Stimulated activated CD8-positive, alpha-beta memory T cell treated with anti-CD3 and anti-CD28 coated beads, Interleukin-7, amount 100 ng/mL, for 24 hours (primary cell): Measurements from ENCODE around the gene TIAM1.

Experiments
- DNase-seq: peaks from one replicate; pipeline ENCODE4 v3.0.0-alpha.2; 2020; ENCODE audit warnings: low read depth

The TIAM1 gene

DNA sequence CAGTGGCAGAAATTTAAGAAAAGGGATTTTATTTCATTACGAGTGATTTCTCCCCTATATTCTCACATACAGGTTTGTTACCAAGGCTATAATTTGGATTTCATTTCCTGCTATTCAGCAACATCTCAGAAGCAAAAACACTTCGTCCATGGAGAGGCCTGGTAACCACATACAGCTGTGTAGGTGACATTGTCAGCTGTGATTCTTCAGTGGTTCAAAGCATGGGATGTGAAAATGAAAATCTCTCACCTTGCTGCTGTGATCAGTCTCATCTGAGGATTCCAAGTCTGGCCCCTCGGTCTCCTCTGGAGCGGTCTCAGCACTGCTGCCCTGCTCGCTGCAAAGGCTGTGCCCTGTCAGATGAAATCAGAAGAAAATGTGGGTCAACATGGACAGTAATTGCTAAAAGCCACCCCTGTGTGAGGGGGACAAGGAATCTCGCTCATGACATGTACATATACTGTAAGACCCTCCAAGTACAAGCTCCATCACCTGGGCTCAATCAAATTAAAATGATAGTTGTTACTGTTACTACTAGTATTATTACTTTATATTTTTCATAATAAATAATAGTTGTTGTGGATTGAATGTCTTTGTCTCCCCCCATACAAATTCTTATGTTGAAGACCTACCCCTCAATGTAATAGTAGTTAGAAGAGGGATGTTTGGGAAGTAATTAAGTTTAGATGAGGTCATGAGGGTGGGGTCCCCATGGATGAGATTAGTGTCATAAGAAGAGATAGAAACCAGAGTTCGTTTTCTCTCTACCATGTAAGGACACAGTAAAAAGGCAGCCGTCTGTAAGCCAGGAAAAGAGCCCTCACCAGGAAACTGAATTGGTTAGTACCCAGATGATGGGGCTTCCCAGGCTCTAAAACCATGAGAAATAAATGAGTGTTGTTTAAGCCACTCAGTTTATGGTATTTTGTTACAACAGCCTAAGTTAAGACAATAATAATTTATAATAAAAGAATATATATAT is 179.1 kb downstream of the TIAM1 start:
- no peak for DNase-seq

DNA sequence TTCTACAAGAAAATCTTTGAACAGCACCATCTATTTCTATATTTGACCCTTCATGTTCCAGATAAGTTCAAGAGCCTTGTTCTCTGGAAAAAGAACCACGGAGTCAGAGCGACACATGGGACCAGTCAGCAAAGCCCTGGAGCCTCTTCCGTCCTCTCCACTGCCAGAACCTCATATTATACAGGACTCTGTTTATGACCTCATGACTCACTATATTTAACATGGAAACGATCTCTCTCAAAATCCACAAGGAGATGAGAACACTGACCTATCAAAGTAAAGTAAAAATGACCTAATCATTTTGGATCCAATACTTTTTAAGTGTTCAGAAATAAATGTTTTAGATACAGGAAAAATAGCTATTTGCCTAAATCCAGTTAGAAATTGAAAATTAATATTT is 181.2 kb downstream of the TIAM1 start:
- DNase-seq, result no peak

DNA sequence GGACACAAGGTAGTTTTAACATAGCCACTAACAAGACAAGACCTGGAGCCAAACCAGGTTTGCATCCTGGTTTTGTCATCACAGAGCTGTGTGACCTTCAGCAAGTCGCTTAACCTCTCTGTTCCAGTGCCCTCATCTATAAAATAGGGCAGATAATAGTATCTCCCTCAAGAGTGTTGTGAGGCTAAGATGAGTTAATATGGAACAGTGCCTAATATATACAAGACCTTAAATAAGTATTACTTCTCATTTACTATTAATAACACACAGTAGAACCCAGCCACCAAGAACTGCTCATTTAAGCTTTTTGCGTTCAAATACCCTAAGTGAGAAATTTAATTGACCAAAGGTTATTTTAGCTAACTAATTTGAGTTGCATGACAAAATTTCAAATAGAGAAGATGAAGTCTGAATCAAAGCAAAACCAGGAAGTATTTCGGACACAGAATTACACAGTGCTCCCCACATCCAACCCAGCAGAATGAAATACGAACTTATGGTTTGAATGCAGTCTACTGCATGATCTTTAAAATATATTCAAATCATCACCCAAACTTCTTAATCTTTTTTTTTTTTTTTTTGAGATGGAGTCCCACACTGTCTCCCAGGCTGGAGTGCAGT is 181.9 kb downstream of the TIAM1 start:
- DNase-seq, result no peak

DNA sequence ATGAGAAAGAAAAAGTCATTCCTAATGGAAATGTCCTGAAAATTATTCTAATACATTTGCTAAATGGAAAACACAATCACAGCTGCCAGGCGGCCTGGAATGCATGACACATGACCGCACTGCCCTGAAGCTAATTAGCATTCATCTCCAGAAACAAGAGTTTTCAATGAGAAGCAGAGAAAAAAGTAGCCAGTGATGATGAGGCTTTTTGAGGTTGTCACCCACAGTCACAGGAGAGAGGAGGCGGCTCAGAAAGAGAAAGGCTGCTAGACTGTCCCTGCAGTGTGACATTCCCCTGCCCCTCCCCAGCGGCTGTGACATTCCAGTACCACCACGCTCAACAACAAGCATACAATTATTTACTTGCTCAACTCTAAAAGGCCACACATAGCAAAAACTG is 182.9 kb downstream of the TIAM1 start:
- no peak for DNase-seq

DNA sequence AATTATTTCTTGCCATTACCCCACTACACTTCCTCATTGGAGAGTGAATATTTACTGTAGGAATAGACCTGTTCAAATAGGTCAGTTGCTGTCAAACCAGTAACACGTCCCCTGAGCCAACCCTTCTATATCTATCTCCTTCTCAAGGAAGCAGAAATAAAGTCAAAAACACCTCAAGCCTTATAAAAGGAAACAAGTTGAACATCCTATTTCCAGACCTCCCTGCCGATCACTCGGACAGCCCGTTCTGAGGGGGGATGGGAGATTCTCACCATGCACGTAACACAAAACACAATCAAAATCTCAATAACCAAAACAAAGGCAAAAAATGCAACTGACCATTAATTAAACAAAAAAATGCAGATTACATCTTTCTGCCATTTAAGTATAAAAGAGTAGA is 184.3 kb downstream of the TIAM1 start:
- DNase-seq, result no peak

DNA sequence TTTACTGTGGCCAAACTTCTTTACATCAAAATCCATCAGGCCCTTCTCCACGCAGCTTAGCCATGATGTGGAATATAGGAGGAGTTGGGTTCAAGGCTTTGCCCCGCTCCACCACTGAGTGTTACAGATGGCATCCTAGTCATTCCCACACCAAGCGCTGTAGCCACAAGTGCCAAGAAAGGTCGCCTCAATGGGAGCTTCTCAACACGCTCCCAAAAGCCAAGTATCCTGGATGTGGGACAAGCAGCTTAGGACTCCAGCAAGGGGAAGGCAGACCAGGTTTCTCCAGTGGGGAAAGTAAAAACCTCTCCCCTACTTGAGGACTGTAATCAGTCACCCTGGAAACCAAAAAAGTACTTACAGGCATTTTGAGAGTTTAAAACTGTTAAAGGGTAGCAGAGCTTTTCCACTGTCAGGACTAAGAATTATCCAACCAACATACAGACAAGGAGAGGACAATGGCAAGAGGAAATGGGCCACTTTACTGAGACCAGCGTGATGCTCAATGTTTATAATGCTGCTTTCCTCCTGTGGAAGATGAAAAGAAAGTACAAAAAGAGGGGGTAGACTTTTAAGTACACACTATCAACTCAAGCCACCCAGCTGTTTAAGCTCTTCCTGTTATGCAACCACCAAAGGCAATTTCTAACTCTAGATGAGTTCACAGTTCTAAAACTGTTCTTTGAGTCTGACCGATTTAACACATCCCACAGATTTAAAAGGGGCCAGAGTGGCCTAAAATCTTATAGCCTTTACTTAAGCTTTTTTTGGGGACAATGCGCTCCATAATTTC is 185.1 kb downstream of the TIAM1 start:
- no peak for DNase-seq

DNA sequence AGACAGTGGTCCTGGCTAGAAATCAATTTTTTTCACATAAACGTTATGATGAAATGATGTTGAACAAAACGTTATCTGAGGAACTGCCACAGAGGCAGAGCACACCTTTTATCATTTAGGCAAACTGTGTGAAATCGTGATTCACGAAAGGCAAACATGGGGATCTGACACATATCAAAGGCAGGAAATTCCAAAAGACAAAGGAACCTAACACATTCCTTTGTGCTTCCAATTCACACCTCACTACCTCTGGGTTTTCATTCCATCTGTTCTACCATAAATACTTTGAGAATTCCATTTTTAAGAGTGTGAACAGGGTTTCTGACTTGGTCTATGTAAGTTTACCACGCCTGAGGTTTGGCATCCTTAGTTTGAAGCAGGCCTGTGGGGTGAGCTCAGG is 186.3 kb downstream of the TIAM1 start:
- DNase-seq, result no peak

DNA sequence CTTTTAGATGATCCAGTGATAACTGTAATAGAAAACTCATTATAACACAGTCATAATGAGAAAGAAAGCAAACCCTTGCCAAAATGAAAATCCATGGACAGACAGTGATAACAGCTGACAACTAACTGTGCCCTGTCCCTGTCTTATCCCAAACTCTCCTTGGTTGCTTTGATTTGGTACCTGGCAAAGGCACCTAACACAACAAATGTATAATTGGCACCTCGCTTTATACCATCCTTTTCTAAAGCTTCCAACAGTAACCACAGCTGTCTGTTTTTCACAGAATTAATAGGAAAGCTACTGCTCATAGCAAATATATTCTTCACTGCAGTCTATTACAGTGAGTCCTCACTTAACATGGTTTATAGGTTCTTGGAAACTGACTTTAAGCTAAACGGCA is 187.4 kb downstream of the TIAM1 start:
- no peak for DNase-seq

DNA sequence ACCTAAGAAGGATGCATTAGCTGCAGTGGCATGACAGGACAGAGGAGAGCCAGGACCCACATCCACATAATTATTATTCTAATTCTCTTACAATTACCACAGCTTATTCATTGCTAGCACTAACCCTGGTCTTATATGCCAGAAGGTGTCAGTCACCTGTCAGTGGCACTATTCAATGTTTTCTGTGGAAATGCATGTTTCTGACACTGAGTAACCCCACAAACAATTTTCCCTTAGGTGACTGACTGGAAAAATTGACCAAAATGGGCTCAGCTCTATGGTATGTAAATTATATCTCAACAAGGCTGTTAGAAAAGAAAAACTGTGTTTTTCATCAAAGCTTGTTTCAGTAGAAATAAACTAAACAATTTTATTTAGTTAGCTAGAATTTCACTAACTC is 187.9 kb downstream of the TIAM1 start:
- no peak for DNase-seq

DNA sequence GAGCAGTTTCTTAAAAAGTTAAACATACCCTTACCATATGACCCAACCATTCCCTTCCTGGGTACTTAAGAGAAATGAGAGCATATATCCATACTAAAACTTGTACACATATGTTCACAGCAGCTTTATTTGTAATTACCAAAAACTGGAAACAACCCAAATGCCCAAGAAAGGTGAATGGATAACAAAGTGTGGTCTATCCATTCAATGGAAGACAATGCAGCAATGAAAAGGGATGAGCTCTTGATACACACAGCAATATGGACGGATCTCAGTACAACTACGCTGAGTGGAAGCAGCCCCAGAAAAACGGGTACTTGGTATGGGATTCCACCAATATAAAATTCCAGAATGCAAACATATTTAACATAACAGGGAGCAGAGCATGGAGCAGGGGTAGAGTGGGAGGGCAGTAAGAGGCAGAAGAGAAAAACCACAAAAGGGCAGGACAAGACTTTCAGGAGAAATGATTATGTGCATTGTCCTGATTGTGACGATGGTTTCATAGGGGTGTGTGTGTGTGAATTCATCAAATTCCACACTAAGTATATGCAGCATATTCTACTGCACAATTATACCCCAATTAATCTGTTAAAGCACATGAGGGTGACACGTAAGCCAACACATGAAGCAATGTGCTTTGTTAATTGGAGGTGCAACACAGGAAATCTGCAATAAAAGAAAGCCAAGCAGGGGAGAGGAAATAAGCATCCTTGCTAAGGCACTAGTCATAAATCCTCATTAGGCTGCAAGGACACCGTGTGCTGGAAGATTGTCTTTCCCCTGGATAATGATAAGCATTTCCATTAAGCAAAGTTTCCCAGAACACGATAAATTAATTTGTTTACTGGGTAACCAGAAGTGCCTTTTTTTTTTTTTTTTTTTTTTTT is 192.7 kb downstream of the TIAM1 start:
- no peak for DNase-seq

DNA sequence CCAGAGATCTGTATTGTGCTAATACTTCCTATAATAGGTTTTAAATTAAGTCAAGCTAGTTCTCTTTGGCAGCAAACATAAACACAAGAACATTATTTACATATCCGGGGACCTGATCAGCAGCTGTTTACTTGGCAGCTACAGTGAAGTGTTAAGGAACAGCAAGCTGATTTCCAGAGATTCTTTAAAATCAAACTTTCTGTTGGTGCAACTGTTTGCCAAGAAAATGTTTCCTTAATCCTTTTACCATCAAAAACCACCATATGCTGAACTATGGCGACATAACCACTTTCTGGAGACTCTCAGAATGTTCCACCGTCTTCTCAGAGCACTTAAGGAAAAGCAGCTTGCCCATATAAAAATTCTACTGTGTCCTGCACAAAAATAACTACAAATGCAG is 198.8 kb downstream of the TIAM1 start:
- DNase-seq, result no peak

DNA sequence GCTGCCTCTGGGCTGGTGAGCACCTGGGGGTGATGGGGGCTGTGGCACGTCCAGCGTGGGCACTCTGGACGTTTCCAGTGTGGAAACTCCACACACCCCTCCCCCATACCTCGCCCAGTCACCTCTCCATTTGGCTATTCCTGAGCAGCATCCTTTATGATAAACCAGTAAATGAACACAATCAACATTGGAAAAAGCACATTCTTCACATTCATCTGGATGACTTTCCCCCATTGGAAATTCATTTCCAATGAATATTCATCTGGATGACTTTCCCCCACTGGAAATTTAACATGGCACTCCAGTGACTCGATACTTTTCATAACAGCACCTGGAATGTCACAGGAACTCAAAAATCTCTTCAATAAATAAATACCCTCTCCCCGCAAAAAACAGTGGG is 201.0 kb downstream of the TIAM1 start:
- DNase-seq, result no peak

DNA sequence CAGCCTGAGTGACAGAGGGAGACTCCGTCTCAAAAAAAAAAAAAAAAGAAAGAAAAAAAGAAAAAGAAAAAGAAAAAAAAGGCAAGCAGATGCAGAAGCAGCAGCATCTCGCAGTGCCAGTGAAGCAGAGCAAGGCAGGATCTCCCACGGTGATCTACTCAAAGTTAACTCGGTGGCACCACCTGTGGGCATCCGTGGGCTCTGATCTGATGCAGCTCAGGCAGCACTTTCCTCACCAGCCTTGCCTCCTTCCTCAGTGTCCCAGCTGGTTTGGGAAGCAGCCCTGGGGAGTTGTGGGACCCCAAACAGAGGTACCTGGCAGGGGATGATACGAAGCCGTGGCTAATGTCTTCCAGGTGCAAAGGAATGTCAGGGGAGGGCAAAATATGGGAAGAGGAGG is 201.5 kb downstream of the TIAM1 start:
- no peak for DNase-seq

DNA sequence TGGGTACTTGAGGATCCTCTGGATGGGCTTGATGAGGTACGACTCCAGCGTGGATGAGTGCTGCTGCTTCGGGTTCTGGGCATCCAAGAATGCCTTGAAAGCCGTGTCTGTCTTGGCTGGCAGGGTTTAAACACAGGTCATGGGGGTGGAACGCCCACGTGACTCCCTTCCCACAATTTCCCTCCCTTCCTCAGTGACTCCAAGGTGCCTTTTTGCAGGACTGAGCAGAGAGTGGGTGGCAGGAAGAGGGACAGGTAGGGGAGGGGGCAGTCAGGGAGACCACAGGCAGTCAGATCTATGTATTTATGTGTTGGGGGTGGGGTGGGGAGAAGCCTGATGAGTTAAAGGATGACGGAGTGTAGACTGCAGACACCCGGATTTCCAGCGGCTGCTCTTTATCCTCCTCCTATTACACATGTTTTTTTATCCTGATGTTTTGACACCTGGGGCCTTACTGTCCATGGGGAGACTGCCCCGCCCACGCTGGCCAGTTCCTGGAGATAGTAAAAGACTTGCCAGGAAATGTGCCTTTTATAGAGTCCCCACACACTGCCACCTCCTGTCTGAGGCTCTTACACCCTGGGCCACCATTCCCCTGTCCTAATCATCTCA is 202.6 kb downstream of the TIAM1 start:
- DNase-seq, result no peak

DNA sequence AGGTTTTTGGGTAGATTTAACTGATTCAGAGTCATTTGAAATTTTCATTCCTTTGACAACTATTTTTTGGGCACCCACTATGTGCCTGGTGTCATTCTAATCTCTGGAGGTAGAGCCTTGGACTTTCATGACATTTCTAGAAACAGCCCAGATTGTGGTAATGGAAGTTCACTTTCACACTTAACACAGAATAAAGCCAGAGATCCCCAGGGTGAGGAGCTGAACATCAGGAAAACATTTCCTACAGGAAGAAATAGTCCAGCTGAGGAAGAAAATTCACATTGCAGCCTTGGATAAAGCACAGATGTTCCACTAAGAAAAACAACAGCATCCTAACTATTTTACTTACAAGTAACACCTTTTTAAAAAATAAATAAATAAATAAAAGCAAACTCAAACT is 203.4 kb downstream of the TIAM1 start:
- no peak for DNase-seq

DNA sequence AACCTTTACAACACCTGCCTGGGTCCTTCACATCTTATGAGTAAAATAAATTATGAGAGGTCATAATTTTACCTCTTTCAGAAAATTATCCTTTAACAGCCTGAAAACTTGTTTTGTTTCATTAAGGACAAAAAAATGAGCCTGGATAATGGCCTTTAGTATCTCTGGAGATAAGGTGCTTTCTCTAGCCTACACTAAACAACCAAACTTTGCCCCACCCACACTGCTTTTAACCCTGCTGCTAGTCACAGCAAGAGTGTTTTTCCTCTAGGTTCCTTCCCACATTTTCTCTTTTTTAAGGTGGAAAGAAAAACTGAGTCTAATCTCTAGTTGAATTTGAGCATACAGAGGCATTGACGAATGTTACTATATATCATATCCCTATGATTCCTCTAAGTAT is 204.0 kb downstream of the TIAM1 start:
- no peak for DNase-seq

DNA sequence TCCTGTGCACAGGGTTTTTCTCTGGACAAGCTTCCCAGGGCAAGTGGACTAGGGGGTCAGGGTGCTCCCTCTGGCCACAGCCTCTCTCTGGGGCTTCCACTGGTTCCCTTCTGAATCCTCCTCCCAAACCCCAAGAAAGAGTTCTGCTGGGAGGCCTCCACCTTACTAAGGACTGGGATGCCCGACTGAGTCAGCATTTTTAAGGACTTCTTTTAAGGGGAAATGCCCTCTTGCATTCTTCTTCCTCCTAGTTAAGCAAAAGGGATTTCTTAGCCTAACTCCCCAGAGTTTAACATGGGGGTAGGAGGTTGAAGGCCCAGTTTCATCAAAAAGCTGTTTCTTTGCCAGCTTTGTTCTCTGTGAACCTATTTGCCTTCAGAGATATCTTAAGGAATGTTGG is 206.1 kb downstream of the TIAM1 start:
- no peak for DNase-seq

DNA sequence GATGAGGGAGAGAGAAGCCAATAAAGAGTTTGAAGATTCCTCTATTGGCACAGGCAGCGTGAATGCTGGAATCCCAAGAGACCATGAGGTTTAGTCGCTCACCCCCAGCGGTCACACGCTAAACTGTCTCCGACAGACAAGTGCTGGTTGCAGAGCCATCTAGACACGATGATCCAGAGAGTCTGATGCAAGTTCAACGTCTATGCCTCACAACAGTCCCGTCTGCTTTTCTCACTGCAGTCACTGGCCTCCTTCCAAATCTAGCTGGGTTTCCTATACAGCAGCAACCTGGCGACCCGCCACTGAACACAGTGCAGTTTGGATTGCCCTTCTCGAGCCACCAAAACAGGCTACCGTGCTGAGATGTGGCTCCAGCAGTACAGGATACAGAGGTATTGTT is 207.2 kb downstream of the TIAM1 start:
- no peak for DNase-seq

DNA sequence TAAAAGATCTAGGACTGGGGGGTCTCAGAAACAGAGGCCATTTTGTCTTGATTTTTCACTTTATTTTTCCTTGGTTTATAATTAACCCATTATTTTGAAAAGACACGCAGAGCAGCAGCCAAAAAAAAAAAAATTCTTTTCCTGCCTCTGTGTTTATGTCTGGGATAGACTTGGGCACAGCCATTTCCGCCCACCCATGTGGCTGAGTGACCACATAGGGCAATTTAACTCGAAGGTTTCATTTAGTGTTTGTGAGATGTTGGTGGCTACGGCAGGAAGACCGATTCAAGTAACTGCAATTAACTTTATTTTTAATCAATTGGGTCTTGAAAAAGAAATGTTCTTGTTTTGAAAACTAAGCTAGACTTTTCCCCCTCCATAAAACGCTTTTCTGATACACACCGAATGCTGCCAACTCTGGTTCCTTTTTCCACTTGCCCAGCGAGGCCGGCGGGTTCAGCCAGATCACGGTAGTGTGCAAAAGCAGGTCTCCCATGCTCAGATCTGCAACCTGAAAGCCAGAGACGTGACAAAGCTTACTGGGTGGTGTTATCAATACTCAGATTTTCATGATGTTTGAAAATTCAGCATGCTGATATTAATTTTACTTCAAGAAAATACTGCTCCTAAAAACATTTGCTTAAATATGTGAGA is 208.4 kb downstream of the TIAM1 start:
- no peak for DNase-seq

DNA sequence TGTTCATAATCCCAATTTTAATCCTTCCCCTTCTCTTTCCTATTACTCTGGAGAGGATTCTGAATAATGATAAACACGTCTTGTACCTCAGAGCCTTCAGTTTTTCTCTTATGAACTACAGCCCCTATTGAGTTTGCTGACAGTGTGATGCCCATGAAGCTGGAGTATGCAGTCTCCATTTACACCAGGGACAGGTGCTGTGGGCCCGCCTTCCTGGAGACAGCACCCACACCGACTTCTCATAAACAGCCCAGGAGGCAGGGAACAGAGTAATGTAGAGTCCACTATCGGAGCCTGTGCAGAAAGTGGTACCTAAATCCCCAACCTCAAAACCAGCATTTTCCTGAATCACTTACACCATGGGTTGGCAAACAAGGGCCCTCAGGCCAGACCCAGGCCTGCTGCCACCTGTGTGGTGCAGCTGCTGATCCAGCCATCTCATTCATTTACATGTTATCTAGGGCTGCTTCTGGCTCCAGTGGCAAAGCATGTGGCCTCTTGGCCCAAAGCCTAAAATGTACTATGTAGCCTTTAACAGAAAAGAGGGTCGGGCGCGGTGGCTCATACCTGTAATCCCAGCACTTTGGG is 210.7 kb downstream of the TIAM1 start:
- no peak for DNase-seq
